Panc1 (cell line): Measurements from ENCODE around the gene IGLL5.

ENCODE experiments used
- POLR2AphosphoS5 ChIP-seq: IDR thresholded peaks from 2 replicates; pipeline ENCODE4 v1.6.1; 2012; ENCODE audit warnings: mild to moderate bottlenecking, low read depth, low read length, moderate library complexity
- SIN3A ChIP-seq: IDR thresholded peaks from 2 replicates; pipeline ENCODE4 v1.6.1; 2012; ENCODE audit warnings: low read depth, mild to moderate bottlenecking, low read length, moderate library complexity, borderline replicate concordance; ENCODE audit not compliant: insufficient read depth
- TF ChIP-seq, protein P1 (sequence below): fragments of 450-650 bp; IDR thresholded peaks from 2 replicates; pipeline ENCODE4 v1.5.1; 2017; ENCODE audit warnings: mild to moderate bottlenecking
- TF ChIP-seq, protein P2 (sequence below), 2 experiments: IDR thresholded peaks; 2 replicates each; pipeline ENCODE4 v1.6.1; 2011 to 2012; ENCODE audit warnings: low read depth in 2 of 2, control low read depth in 1 of 2, low read length in 1 of 2, mild to moderate bottlenecking in 1 of 2, moderate library complexity in 1 of 2; ENCODE audit not compliant: insufficient read depth in 1 of 2

DNA sequence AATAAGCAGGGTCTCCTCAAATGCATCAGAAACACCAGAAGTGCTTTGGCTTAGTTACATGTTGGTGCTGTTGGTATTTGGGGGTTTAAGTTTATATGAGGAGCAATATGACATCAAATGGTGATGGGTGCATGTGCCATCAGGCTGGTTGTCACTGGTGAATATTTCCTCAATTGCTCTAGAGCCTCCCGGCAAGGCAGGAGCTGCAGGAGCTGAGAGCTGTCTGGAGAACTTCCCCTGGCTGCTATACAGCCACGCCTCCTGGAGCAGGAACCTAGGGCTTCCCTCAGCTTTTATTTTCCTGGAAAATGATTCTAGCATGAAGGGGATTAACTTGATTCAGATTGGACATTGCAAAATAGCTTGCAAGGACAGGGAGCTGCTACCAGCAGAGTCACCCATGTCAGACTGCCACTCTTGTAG, 15.8 kb downstream of the IGLL5 start:
- TF ChIP-seq, protein P1, sequence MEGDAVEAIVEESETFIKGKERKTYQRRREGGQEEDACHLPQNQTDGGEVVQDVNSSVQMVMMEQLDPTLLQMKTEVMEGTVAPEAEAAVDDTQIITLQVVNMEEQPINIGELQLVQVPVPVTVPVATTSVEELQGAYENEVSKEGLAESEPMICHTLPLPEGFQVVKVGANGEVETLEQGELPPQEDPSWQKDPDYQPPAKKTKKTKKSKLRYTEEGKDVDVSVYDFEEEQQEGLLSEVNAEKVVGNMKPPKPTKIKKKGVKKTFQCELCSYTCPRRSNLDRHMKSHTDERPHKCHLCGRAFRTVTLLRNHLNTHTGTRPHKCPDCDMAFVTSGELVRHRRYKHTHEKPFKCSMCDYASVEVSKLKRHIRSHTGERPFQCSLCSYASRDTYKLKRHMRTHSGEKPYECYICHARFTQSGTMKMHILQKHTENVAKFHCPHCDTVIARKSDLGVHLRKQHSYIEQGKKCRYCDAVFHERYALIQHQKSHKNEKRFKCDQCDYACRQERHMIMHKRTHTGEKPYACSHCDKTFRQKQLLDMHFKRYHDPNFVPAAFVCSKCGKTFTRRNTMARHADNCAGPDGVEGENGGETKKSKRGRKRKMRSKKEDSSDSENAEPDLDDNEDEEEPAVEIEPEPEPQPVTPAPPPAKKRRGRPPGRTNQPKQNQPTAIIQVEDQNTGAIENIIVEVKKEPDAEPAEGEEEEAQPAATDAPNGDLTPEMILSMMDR = no peak
- TF ChIP-seq, protein P2, sequence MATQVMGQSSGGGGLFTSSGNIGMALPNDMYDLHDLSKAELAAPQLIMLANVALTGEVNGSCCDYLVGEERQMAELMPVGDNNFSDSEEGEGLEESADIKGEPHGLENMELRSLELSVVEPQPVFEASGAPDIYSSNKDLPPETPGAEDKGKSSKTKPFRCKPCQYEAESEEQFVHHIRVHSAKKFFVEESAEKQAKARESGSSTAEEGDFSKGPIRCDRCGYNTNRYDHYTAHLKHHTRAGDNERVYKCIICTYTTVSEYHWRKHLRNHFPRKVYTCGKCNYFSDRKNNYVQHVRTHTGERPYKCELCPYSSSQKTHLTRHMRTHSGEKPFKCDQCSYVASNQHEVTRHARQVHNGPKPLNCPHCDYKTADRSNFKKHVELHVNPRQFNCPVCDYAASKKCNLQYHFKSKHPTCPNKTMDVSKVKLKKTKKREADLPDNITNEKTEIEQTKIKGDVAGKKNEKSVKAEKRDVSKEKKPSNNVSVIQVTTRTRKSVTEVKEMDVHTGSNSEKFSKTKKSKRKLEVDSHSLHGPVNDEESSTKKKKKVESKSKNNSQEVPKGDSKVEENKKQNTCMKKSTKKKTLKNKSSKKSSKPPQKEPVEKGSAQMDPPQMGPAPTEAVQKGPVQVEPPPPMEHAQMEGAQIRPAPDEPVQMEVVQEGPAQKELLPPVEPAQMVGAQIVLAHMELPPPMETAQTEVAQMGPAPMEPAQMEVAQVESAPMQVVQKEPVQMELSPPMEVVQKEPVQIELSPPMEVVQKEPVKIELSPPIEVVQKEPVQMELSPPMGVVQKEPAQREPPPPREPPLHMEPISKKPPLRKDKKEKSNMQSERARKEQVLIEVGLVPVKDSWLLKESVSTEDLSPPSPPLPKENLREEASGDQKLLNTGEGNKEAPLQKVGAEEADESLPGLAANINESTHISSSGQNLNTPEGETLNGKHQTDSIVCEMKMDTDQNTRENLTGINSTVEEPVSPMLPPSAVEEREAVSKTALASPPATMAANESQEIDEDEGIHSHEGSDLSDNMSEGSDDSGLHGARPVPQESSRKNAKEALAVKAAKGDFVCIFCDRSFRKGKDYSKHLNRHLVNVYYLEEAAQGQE (IDR thresholded peaks at IDR 0.05; ENCODE audit: insufficient read depth in 1 of 2, low read depth in 2 of 2, low read length in 1 of 2) = no peak
- no peak for TF ChIP-seq POLR2AphosphoS5
- TF ChIP-seq SIN3A = no peak
